C4-2B (cell line): ENCODE data around the gene SLC6A5.

Experiments used
- ZFX ChIP-seq: fragments of 450-650 bp; IDR thresholded peaks from 2 replicates; pipeline ENCODE4 v1.6.1; 2017
- TF ChIP-seq, protein P1 (sequence below): fragments of 450-650 bp; conservative IDR thresholded peaks from 2 replicates; pipeline ENCODE4 v1.5.1; 2017; ENCODE audit warnings: mild to moderate bottlenecking

DNA sequence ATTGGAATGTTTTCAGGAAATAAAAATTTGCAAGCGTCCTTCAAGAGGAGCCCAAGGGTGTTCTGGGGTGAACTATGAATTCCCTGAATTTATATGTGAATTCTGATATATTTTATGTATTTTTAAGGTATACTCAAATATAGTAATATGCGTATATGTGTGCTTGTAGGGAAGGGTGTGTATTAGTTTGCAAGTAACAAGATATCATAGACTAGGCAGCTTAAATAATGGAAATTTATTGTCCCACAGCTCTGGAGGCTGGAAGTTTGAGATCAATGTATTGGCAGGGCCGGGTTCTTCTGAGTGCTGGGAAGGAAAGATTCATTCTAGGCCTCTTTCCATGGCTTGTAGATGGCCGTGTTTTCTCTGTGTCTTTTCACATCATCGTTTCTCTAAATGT, 16.2 kb upstream of the SLC6A5 start:
- TF ChIP-seq, protein P1, sequence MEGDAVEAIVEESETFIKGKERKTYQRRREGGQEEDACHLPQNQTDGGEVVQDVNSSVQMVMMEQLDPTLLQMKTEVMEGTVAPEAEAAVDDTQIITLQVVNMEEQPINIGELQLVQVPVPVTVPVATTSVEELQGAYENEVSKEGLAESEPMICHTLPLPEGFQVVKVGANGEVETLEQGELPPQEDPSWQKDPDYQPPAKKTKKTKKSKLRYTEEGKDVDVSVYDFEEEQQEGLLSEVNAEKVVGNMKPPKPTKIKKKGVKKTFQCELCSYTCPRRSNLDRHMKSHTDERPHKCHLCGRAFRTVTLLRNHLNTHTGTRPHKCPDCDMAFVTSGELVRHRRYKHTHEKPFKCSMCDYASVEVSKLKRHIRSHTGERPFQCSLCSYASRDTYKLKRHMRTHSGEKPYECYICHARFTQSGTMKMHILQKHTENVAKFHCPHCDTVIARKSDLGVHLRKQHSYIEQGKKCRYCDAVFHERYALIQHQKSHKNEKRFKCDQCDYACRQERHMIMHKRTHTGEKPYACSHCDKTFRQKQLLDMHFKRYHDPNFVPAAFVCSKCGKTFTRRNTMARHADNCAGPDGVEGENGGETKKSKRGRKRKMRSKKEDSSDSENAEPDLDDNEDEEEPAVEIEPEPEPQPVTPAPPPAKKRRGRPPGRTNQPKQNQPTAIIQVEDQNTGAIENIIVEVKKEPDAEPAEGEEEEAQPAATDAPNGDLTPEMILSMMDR = no peak
- no peak for TF ChIP-seq ZFX
